Stomach (tissue), 9 donors: ENCODE data around the gene OR5H2. TPM values are rescaled to one million over a fixed set of nuclear protein-coding genes. Genes with fewer than 3 reads are reported as not detected.

Source experiments
- DNase-seq, 2 donors: peaks; one replicate each; pipeline versions ENCODE4 v3.0.0 to v3.0.0-alpha.2; 2013 to 2019
- H3K27ac ChIP-seq, 5 donors: fragments of 200-600 bp in 4 of 5; sonication (generic) in 4 of 5; one replicate each; pipeline ENCODE4 v1.5.1; 2013 to 2019; ENCODE audit warnings: mild to moderate bottlenecking in 1 of 5, moderate library complexity in 1 of 5
- H3K27me3 ChIP-seq, 3 donors: fragments of 200-600 bp; sonication (generic); one replicate each; pipeline ENCODE4 v1.5.1; 2017 to 2019; ENCODE audit warnings: mixed run types in 1 of 3
- H3K36me3 ChIP-seq, 4 donors: fragments of 200-600 bp; sonication (generic); 1 replicate in 3 of 4; 2 replicates in 1 of 4; pipeline ENCODE4 v1.5.1; 2016 to 2019
- H3K4me1 ChIP-seq, 4 donors: fragments of 200-600 bp; sonication (generic); one replicate each; pipeline ENCODE4 v1.5.1; 2016 to 2019
- H3K4me3 ChIP-seq, 4 donors: fragments of 200-600 bp; sonication (generic) in 3 of 4; one replicate each; pipeline ENCODE4 v1.5.1; 2016 to 2019; ENCODE audit warnings: mild to moderate bottlenecking in 1 of 4
- H3K9me3 ChIP-seq, 4 donors: fragments of 200-600 bp; sonication (generic); one replicate each; pipeline ENCODE4 v1.5.1; 2016 to 2019
- EP300 ChIP-seq: sonication (generic); formaldehyde crosslinking; IDR thresholded peaks from one replicate; pipeline ENCODE4 v1.6.1; 2017; ENCODE audit warnings: antibody characterized with exemption
- POLR2A ChIP-seq, 4 donors: fragments of 450-650 bp; IDR thresholded peaks; one replicate each; pipeline ENCODE4 v1.6.1; 2016; ENCODE audit warnings: antibody characterized with exemption in 4 of 4, control low read depth in 2 of 4, mild to moderate bottlenecking in 1 of 4, moderate library complexity in 1 of 4
- POLR2AphosphoS5 ChIP-seq, 3 donors: sonication (generic); formaldehyde crosslinking; IDR thresholded peaks; one replicate each; pipeline ENCODE4 v1.6.1; 2016; ENCODE audit warnings: antibody characterized with exemption in 3 of 3
- WGBS, 5 donors: extraction: QIAGEN DNeasy Blood & Tissue Kit in 3 of 5; methylation state at CpG; one replicate each; pipeline versions ENCODE4 v1.1.5 to v1.1.7; 2013 to 2018; 5-methylcytosine and 5-hydroxymethylcytosine counted together
- intact Hi-C: fragments of 100-400 bp; cut with DNase I; formaldehyde crosslinking; loops from one replicate; pipeline ENCODE4 v1.15.1; 2023; ENCODE audit warnings: low total_unique reads
- polyA plus RNA-seq, 3 donors: library from polyadenylated mRNA; stranded (reverse); fragments of 200-250 nt; gene quantifications; one replicate each; pipeline ENCODE4 v1.2.3, GENCODE V29; 2013
- total RNA-seq, 5 donors: library from RNA; depleted of rRNA; stranded (reverse); fragments of >200 nt; gene quantifications; one replicate each; pipeline versions ENCODE4 v1.1.0 to v1.2.3, GENCODE V29; 2014 to 2016
- TF ChIP-seq, protein P1 (sequence below), 7 experiments: fragments of 450-650 bp in 4 of 7; fragments of 200-600 bp in 3 of 7; sonication (generic) in 3 of 7; IDR thresholded peaks; one replicate each; pipeline ENCODE4 v1.5.1; 2016 to 2019; ENCODE audit warnings: antibody characterized with exemption in 7 of 7, control low read depth in 2 of 7, mild to moderate bottlenecking in 1 of 7
- donor health status: healthy with polysubstance abuse.
- donor health status: Bipolar disorder and iron deficiency.
- donor health status: healthy.

The OR5H2 gene
- total and polyA plus RNA-seq, 8 donors, result not detected

DNA sequence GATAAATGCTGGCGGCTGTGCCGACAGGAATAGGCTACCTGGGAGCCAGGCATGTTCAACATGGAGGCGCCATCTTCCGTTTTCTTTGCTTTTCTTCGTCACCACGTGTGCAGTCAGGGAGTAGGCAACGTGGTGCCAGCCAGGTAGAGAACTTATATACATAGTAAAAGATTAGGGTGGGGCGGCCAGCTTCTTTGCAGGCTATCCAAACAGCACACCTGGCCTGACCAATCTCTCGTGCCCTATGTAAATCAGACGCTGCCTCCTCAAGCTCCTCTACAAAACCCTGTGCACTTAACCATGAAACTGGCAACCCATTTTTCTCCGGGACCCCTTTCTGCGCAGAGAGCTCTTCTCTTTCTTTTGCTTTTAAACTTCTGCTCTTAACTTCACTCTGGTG, 42.8 kb downstream of the OR5H2 start:
- Histone ChIP-seq H3K4me3 (peak overlapping the region; percentile 0 to 36 (median 24)), H3K9me3 (no peaks in the 10 kb centered on the region), H3K27ac (no peak overlapping the region), H3K27me3 (peaks cover 0 to 7% (median 0%) of the 10 kb centered on the region in 3 donors), H3K4me1 (no peaks in the 10 kb centered on the region), H3K36me3 (no peaks in the 10 kb centered on the region)
- WGBS, 5 donors, result 26 to 54% (median 37%) methylated on average over 12 of the region's 12 CpGs
- intact Hi-C loops, result loop anchor here (5.0 kb wide), 1 partner anchor 288 kb away; the partner anchor contains the start of gene GABRR3
- peak in 1 of 3 donors; percentile 48 for TF ChIP-seq POLR2AphosphoS5 (IDR thresholded peaks at IDR 0.05)
- TF ChIP-seq POLR2A (IDR thresholded peaks at IDR 0.05), result no peak
- TF ChIP-seq, protein P1, sequence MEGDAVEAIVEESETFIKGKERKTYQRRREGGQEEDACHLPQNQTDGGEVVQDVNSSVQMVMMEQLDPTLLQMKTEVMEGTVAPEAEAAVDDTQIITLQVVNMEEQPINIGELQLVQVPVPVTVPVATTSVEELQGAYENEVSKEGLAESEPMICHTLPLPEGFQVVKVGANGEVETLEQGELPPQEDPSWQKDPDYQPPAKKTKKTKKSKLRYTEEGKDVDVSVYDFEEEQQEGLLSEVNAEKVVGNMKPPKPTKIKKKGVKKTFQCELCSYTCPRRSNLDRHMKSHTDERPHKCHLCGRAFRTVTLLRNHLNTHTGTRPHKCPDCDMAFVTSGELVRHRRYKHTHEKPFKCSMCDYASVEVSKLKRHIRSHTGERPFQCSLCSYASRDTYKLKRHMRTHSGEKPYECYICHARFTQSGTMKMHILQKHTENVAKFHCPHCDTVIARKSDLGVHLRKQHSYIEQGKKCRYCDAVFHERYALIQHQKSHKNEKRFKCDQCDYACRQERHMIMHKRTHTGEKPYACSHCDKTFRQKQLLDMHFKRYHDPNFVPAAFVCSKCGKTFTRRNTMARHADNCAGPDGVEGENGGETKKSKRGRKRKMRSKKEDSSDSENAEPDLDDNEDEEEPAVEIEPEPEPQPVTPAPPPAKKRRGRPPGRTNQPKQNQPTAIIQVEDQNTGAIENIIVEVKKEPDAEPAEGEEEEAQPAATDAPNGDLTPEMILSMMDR (IDR thresholded peaks at IDR 0.05), result no peak
- DNase-seq, result peak; percentile 20 to 65

DNA sequence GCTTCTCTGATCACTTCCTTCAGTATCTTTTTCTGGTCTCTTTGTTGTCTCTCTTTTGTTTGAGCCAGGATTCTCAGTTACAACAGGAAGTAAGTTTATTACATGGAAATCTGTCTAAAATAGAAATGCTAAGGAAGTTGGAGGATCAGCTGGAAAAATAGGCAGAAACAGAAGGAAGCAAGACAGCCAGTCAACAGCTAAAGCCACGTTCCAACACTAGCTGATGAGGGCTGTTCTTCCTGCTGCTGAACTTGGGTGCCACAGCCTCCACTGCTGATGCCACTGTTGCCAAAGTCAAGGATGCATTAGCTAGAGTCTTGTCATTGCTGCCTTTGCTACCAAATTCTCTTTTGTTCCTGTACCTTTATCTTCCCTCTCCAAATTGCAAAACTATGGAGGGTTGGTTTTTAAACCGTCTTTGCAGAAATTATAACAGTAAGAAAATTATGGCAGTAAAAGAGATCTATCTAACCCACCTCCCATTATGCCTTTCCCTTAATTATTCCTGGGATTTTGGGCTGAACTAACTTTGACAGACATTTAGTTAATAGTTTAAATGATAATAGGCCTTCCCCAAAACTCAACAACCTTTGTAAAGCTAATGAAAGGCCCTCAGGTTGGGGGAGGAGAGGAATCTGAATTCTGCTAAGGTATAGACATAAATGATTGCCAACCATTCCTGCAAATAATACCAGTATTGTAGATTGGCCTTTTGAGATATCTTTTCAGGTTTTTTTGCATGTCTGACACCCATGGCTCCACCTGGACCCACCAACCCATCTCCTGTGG, 44.0 kb downstream of the OR5H2 start:
- no peaks in the 10 kb centered on the region for H3K4me1 ChIP-seq
- H3K27ac ChIP-seq, result no peak overlapping the region
- H3K36me3 ChIP-seq, result no peaks in the 10 kb centered on the region
- intact Hi-C loops, result loop anchor here (5.0 kb wide), 1 partner anchor 289 kb away; the partner anchor contains the start of gene GABRR3
- H3K4me3 ChIP-seq, result no peak overlapping the region
- H3K9me3 ChIP-seq, result no peaks in the 10 kb centered on the region
- H3K27me3 ChIP-seq, result peaks cover 0 to 7% (median 0%) of the 10 kb centered on the region in 3 donors
- TF ChIP-seq, protein P1 (IDR thresholded peaks at IDR 0.05), result no peak
- TF ChIP-seq POLR2A (IDR thresholded peaks at IDR 0.05) (no peak), EP300 (no peak), POLR2AphosphoS5 (IDR thresholded peaks at IDR 0.05) (no peak)
- WGBS, 5 donors, result 58 to 74% (median 71%) methylated on average over 2 of the region's 2 CpGs
- peak in 1 of 2 donors; percentile 2 for DNase-seq

DNA sequence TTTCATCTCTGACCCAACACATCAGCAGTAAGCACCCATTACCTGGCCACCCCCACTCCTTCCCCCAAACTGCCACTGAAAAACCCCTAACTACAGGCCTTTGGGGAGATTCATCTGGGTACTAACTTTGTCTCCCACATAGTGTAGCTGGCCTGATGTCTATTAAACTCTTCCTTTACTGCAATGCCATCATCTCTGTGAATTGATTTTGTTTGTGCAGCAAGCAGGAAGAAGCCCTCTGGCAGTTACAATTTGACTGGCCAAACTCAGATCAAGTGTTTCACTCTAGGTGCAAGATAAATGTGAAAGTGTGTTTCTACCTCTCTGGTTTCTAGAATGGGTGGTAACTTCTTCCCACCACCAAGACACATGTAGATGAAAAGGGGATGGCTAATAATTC, 44.6 kb downstream of the OR5H2 start:
- intact Hi-C loops, result loop anchor here (5.0 kb wide), 1 partner anchor 290 kb away; the partner anchor contains the start of gene GABRR3
- Histone ChIP-seq H3K4me3 (no peak overlapping the region), H3K27ac (no peak overlapping the region), H3K27me3 (peaks cover 0 to 7% (median 0%) of the 10 kb centered on the region in 3 donors), H3K4me1 (no peaks in the 10 kb centered on the region), H3K9me3 (no peaks in the 10 kb centered on the region), H3K36me3 (no peaks in the 10 kb centered on the region)
- DNase-seq, result no peak
- TF ChIP-seq POLR2AphosphoS5 (IDR thresholded peaks at IDR 0.05) (no peak), EP300 (no peak)

DNA sequence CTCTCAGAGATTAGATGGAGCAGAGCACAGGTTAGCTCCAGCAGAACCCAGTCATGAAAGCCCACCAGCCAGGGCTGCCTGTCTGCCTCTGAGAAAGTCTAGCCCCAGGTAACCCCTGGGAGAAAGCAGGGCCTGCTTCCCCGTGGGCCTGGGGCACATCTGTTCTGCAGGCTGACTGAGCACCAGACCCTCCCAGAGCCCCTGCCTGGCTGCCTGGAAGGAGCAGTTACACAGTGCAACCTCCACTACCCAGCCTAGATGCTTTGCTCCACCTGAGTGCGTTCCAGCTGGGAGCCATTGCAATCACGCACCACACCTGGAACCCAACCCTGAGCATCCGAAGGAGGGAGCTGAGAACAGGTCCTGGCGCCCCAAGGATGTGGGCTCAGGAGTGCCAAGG, 46.6 kb downstream of the OR5H2 start:
- DNase-seq, result peak in 1 of 2 donors; percentile 1
- H3K4me1 ChIP-seq, result no peaks in the 10 kb centered on the region
- peaks cover 0 to 7% (median 0%) of the 10 kb centered on the region in 3 donors for H3K27me3 ChIP-seq
- no peaks in the 10 kb centered on the region for H3K36me3 ChIP-seq
- H3K4me3 ChIP-seq, result no peak overlapping the region
- H3K9me3 ChIP-seq, result no peaks in the 10 kb centered on the region
- no peak overlapping the region for H3K27ac ChIP-seq
- 60 to 86% (median 83%) methylated on average over 5 of the region's 5 CpGs for WGBS, 5 donors
- TF ChIP-seq, protein P1 (IDR thresholded peaks at IDR 0.05), result no peak
- TF ChIP-seq POLR2AphosphoS5 (IDR thresholded peaks at IDR 0.05), result no peak
- TF ChIP-seq EP300, result no peak
- TF ChIP-seq POLR2A (IDR thresholded peaks at IDR 0.05), result no peak
- intact Hi-C loops, result loop anchor here (5.0 kb wide), 1 partner anchor 292 kb away; the partner anchor contains the start of gene GABRR3
